Measurements from ENCODE around the gene HMGXB3.

HMGXB3 gene

DNA sequence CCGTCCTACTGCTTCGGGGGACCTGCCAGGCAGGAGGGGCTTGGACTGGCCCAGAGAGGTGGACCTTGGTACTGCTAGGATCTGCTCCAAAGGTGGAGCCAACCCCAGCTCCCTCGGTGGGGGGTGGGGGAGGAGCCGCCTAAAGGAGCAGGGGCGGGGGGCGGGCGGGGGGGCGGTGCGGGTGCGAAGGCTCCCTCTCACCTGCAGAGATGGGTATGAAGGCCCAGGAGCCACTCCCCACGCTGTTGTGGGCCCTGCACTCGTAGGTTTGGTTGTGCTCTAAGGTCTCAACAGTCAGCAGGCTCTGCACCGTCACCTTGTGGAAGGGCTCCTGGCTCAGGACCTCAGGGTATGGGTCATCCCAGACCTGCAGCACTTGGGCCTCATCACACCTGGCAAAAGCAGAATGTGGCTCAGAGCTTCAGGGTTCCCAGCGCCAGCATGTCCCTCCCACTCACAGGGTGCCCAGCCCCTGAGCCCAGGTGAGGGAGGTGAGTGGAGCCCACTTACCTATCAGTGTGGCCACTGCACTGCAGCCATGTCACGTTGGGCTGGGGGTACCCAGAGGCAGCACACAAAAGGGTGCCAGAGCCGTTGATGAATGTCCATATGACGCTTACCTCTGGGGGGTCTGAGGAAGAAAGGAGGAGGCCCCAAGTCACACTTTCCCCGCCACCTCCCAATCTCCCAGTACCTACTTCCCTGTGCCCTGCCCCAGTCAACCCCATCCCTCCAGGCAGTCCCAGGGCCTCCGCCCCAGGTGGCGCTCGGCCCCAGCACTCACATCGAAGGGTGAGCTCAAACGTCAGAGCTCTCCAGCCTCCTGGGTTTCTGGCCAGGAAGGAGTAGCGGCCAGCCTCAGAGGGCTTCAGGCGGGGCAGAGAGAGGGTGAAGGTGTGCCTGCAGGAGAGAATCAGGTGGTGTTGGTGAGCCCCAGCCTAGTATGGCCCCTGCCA, 69.4 kb downstream of the HMGXB3 start:
- TF ChIP-seq, protein P1, sequence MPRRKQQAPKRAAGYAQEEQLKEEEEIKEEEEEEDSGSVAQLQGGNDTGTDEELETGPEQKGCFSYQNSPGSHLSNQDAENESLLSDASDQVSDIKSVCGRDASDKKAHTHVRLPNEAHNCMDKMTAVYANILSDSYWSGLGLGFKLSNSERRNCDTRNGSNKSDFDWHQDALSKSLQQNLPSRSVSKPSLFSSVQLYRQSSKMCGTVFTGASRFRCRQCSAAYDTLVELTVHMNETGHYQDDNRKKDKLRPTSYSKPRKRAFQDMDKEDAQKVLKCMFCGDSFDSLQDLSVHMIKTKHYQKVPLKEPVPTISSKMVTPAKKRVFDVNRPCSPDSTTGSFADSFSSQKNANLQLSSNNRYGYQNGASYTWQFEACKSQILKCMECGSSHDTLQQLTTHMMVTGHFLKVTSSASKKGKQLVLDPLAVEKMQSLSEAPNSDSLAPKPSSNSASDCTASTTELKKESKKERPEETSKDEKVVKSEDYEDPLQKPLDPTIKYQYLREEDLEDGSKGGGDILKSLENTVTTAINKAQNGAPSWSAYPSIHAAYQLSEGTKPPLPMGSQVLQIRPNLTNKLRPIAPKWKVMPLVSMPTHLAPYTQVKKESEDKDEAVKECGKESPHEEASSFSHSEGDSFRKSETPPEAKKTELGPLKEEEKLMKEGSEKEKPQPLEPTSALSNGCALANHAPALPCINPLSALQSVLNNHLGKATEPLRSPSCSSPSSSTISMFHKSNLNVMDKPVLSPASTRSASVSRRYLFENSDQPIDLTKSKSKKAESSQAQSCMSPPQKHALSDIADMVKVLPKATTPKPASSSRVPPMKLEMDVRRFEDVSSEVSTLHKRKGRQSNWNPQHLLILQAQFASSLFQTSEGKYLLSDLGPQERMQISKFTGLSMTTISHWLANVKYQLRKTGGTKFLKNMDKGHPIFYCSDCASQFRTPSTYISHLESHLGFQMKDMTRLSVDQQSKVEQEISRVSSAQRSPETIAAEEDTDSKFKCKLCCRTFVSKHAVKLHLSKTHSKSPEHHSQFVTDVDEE (CRISPR knock-in tag; IDR thresholded peaks at IDR 0.05): no peak
- TF ChIP-seq RARB (CRISPR knock-in tag; IDR thresholded peaks at IDR 0.05): no peak
- no peak for TF ChIP-seq TCF4 (CRISPR knock-in tag; IDR thresholded peaks at IDR 0.05; ENCODE audit: borderline replicate concordance)
- no peak for TF ChIP-seq ZNF70 (CRISPR knock-in tag; IDR thresholded peaks at IDR 0.05)
- TF ChIP-seq POU6F1 (CRISPR knock-in tag; IDR thresholded peaks at IDR 0.05; ENCODE audit: borderline replicate concordance, low read depth): no peak
- no peak for TF ChIP-seq ARNTL (CRISPR knock-in tag; IDR thresholded peaks at IDR 0.05; ENCODE audit: borderline replicate concordance, low read depth)
- TF ChIP-seq ISL1 (CRISPR knock-in tag; IDR thresholded peaks at IDR 0.05): no peak
- TF ChIP-seq ZNF8 (CRISPR knock-in tag; IDR thresholded peaks at IDR 0.05): no peak
- no peak for TF ChIP-seq SNAI2 (CRISPR knock-in tag; IDR thresholded peaks at IDR 0.05)
- no peak for TF ChIP-seq ESRRG (CRISPR knock-in tag; IDR thresholded peaks at IDR 0.05)
- TF ChIP-seq CSDC2 (CRISPR knock-in tag; IDR thresholded peaks at IDR 0.05): no peak
- ATAC-seq: no peak

GRCh38 chr5:150070821-150071220, 70.3 kb downstream of the HMGXB3 start:
- TF ChIP-seq ZNF565 (CRISPR knock-in tag; conservative IDR thresholded peaks at IDR 0.05; ENCODE audit: low read depth) (no peak), ZNF8 (CRISPR knock-in tag; IDR thresholded peaks at IDR 0.05) (no peak), OSR1 (CRISPR knock-in tag; IDR thresholded peaks at IDR 0.05) (no peak), POU6F1 (CRISPR knock-in tag; IDR thresholded peaks at IDR 0.05; ENCODE audit: borderline replicate concordance, low read depth) (no peak), CREB5 (CRISPR knock-in tag; IDR thresholded peaks at IDR 0.05; ENCODE audit: low read depth) (no peak)
- TF ChIP-seq, protein P2, sequence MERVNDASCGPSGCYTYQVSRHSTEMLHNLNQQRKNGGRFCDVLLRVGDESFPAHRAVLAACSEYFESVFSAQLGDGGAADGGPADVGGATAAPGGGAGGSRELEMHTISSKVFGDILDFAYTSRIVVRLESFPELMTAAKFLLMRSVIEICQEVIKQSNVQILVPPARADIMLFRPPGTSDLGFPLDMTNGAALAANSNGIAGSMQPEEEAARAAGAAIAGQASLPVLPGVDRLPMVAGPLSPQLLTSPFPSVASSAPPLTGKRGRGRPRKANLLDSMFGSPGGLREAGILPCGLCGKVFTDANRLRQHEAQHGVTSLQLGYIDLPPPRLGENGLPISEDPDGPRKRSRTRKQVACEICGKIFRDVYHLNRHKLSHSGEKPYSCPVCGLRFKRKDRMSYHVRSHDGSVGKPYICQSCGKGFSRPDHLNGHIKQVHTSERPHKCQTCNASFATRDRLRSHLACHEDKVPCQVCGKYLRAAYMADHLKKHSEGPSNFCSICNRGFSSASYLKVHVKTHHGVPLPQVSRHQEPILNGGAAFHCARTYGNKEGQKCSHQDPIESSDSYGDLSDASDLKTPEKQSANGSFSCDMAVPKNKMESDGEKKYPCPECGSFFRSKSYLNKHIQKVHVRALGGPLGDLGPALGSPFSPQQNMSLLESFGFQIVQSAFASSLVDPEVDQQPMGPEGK (CRISPR knock-in tag; IDR thresholded peaks at IDR 0.05; ENCODE audit: borderline replicate concordance): no peak
- ATAC-seq: no peak

DNA sequence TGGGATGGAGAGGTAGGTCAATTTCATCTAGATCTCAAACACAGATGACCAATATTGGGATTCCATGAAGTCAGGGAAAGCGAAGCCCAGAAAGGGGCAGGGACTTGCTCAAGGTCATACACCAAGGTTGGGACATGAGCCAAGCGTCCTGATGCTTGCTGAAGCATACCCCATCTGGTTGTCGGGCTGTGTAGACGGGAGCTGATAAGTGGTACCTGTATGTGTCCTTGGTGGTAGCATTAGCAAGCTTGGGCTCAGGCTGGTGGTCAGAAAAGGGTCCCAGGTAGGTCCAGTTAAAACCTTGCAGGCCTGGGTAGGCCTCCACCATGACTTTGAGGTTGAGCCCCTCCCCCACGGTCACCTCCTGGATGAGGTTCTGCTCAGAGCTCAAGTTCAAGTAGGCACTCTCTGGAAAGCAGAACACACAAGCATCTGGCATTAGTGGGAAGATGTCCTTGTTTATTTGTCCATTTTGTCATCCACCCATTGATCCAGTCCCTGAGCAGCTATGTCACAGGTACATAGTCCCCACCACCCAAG, 72.6 kb downstream of the HMGXB3 start:
- ATAC-seq: no peak

More for the DNA sequence above, 72.6 kb downstream of the HMGXB3 start:
- TF ChIP-seq ESRRG (CRISPR knock-in tag; IDR thresholded peaks at IDR 0.05): no peak
- TF ChIP-seq GLIS3 (CRISPR knock-in tag; IDR thresholded peaks at IDR 0.05): no peak
- TF ChIP-seq SNAI2 (CRISPR knock-in tag; IDR thresholded peaks at IDR 0.05): no peak
- no peak for TF ChIP-seq ZFP30 (CRISPR knock-in tag; IDR thresholded peaks at IDR 0.05)
- no peak for TF ChIP-seq OSR1 (CRISPR knock-in tag; IDR thresholded peaks at IDR 0.05)
- TF ChIP-seq ZNF565 (CRISPR knock-in tag; conservative IDR thresholded peaks at IDR 0.05; ENCODE audit: low read depth): no peak
- no peak for TF ChIP-seq ISL1 (CRISPR knock-in tag; IDR thresholded peaks at IDR 0.05)
- no peak for TF ChIP-seq RARB (CRISPR knock-in tag; IDR thresholded peaks at IDR 0.05)
